KMS-11 (cell line): ENCODE results near the gene RAI14.
"Not testable (repeated sequence)": the region's sequence is repeated elsewhere in the genome, so short reads cannot be mapped to it uniquely, and the experiment has no call there.

ENCODE experiments used
- H2AFZ ChIP-seq: fragments of 200-600 bp; sonication (generic); 2 replicates; pipeline ENCODE4 v1.6.1; 2016; ENCODE audit warnings: antibody characterized with exemption, mixed run types, low read depth
- H3K27ac ChIP-seq: fragments of 200-600 bp; sonication (generic); 2 replicates; pipeline ENCODE4 v1.6.1; 2016; ENCODE audit warnings: mild to moderate bottlenecking, mixed run types
- H3K27me3 ChIP-seq: fragments of 200-600 bp; sonication (generic); 2 replicates; pipeline ENCODE4 v1.6.1; 2017; ENCODE audit warnings: mild to moderate bottlenecking, low read depth, mixed run types, moderate library complexity; ENCODE audit not compliant: insufficient read depth
- H3K36me3 ChIP-seq: fragments of 200-600 bp; sonication (generic); 2 replicates; pipeline ENCODE4 v1.6.1; 2017; ENCODE audit warnings: mild to moderate bottlenecking, mixed run types; ENCODE audit not compliant: insufficient read depth
- H3K4me1 ChIP-seq: fragments of 200-600 bp; sonication (generic); 2 replicates; pipeline ENCODE4 v1.6.1; 2016; ENCODE audit warnings: mild to moderate bottlenecking, low read depth, mixed run types; ENCODE audit not compliant: poor library complexity, severe bottlenecking
- H3K4me2 ChIP-seq: fragments of 200-600 bp; sonication (generic); 2 replicates; pipeline ENCODE4 v1.7.0; 2016; ENCODE audit warnings: mild to moderate bottlenecking, mixed run types
- H3K4me3 ChIP-seq: fragments of 200-600 bp; sonication (generic); IDR thresholded peaks from 2 replicates; pipeline ENCODE4 v1.6.1; 2017; ENCODE audit warnings: low read depth, low read length, mixed read lengths; ENCODE audit not compliant: insufficient read depth
- H3K79me2 ChIP-seq: fragments of 200-600 bp; sonication (generic); 2 replicates; pipeline ENCODE4 v1.6.1; 2016; ENCODE audit warnings: low read depth, mixed run types; ENCODE audit not compliant: insufficient read depth
- H3K9ac ChIP-seq: fragments of 200-600 bp; sonication (generic); 2 replicates; pipeline ENCODE4 v1.6.1; 2016; ENCODE audit warnings: mild to moderate bottlenecking, mixed run types
- H4K20me1 ChIP-seq: fragments of 200-600 bp; sonication (generic); 2 replicates; pipeline ENCODE4 v1.6.1; 2016; ENCODE audit warnings: mild to moderate bottlenecking, mixed run types; ENCODE audit not compliant: insufficient read depth
- CTCF ChIP-seq: fragments of 200-600 bp; sonication (generic); conservative IDR thresholded peaks from 2 replicates; pipeline ENCODE4 v1.6.1; 2017; ENCODE audit warnings: low read depth, mild to moderate bottlenecking, antibody characterized with exemption, low read length, moderate library complexity, mixed read lengths

Gene RAI14

GRCh38 chr5:34756781-34757624 lies 100.9 kb downstream of the RAI14 start:
- H3K27me3 ChIP-seq: no peaks in the 10 kb centered on the region
- TF ChIP-seq CTCF: no peak
- no peak overlapping the region for H3K27ac ChIP-seq
- no peak overlapping the region for H3K9ac ChIP-seq
- H3K36me3 ChIP-seq: no peaks in the 10 kb centered on the region
- no peaks in the 10 kb centered on the region; the same call in 1 of the 2 replicates for H3K79me2 ChIP-seq
- H3K4me1 ChIP-seq: no peaks in the 10 kb centered on the region
- H4K20me1 ChIP-seq: no peaks in the 10 kb centered on the region
- no peak overlapping the region for H3K4me2 ChIP-seq
- no peak overlapping the region for H2AFZ ChIP-seq
- H3K4me3 ChIP-seq: no peak overlapping the region

GRCh38 chr5:34758514-34758913 lies 102.4 kb downstream of the RAI14 start:
- no peaks in the 10 kb centered on the region; the same call in 1 of the 2 replicates for H3K79me2 ChIP-seq
- no peak overlapping the region for H2AFZ ChIP-seq
- no peak overlapping the region for H3K4me2 ChIP-seq
- H3K36me3 ChIP-seq: no peaks in the 10 kb centered on the region
- H3K4me3 ChIP-seq: no peak overlapping the region
- H3K27me3 ChIP-seq: no peaks in the 10 kb centered on the region
- H3K9ac ChIP-seq: no peak overlapping the region
- no peak overlapping the region for H3K27ac ChIP-seq
- H3K4me1 ChIP-seq: no peaks in the 10 kb centered on the region
- H4K20me1 ChIP-seq: no peaks in the 10 kb centered on the region
- TF ChIP-seq CTCF: no peak

- H3K4me1 ChIP-seq, H3K4me2 ChIP-seq, H3K79me2 ChIP-seq, H3K27ac ChIP-seq, H4K20me1 ChIP-seq, H3K4me3 ChIP-seq, H2AFZ ChIP-seq, H3K27me3 ChIP-seq, H3K9ac ChIP-seq, H3K36me3 ChIP-seq: not testable (repeated sequence)
Measured at GRCh38 chr5:34759213-34759612, 103.1 kb downstream of the RAI14 start.

- no peaks in the 10 kb centered on the region for H3K36me3 ChIP-seq
Measured at GRCh38 chr5:34765662-34766061, 109.5 kb downstream of the RAI14 start.

More at GRCh38 chr5:34765662-34766061, 109.5 kb downstream of the RAI14 start:
- H3K27me3 ChIP-seq: no peaks in the 10 kb centered on the region
- no peak overlapping the region for H3K9ac ChIP-seq
- no peak overlapping the region for H3K27ac ChIP-seq
- no peak for TF ChIP-seq CTCF
- no peaks in the 10 kb centered on the region for H3K4me1 ChIP-seq
- H2AFZ ChIP-seq: no peak overlapping the region
- H4K20me1 ChIP-seq: no peaks in the 10 kb centered on the region
- no peak overlapping the region for H3K4me2 ChIP-seq
- no peak overlapping the region for H3K4me3 ChIP-seq
- no peaks in the 10 kb centered on the region for H3K79me2 ChIP-seq
